ENCODE results near the gene C12orf57.

The C12orf57 gene

GRCh38 chr12:6954316-6955107, 10.7 kb downstream of the C12orf57 start:
- no peak for DNase-seq

- DNase-seq = no peak
Measured at GRCh38 chr12:6955108-6956020, 11.5 kb downstream of the C12orf57 start.

GRCh38 chr12:6956021-6956727, 12.4 kb downstream of the C12orf57 start:
- DNase-seq = no peak

GRCh38 chr12:6957151-6957701, 13.4 kb downstream of the C12orf57 start:
- DNase-seq = no peak

- no peak for DNase-seq
Measured at GRCh38 chr12:6957741-6958608, 14.2 kb downstream of the C12orf57 start.

GRCh38 chr12:6958609-6959057, 14.8 kb downstream of the C12orf57 start:
- DNase-seq = no peak

- no peak for DNase-seq
Measured at GRCh38 chr12:6959058-6959804, 15.4 kb downstream of the C12orf57 start.

GRCh38 chr12:6959805-6960592, 16.2 kb downstream of the C12orf57 start:
- DNase-seq = no peak

- DNase-seq = no peak
Measured at GRCh38 chr12:6960593-6961277, 16.9 kb downstream of the C12orf57 start.

GRCh38 chr12:6961278-6961694, 17.5 kb downstream of the C12orf57 start:
- DNase-seq = no peak

- peak; percentile 71 to 80 for DNase-seq
Measured at GRCh38 chr12:6961695-6962284, 18.0 kb downstream of the C12orf57 start.

- no peak for DNase-seq
Measured at GRCh38 chr12:6962285-6963015, 18.6 kb downstream of the C12orf57 start.

GRCh38 chr12:6963016-6963731, 19.4 kb downstream of the C12orf57 start:
- DNase-seq = no peak

- DNase-seq = no peak
Measured at GRCh38 chr12:6963791-6964413, 20.1 kb downstream of the C12orf57 start.

- no peak for DNase-seq
Measured at GRCh38 chr12:6964605-6965025, 20.8 kb downstream of the C12orf57 start.

GRCh38 chr12:6965026-6965661, 21.3 kb downstream of the C12orf57 start:
- DNase-seq = peak; percentile 32 to 70

GRCh38 chr12:6965714-6966113, 21.9 kb downstream of the C12orf57 start:
- DNase-seq = no peak
